Stimulated activated CD4-positive, alpha-beta T cell treated with anti-CD3 and anti-CD28 coated beads, Interleukin-2, amount 100 ng/mL, for 48 hours (primary cell): Measurements from ENCODE around the gene LDB1.

Experiments
- DNase-seq, 2 donors: peaks; one replicate each; pipeline ENCODE4 v3.0.0-alpha.2; 2020

LDB1 gene

GRCh38 chr10:102120142-102120990 lies at the start of gene LDB1:
Gene LDB1, minus strand, starts transcription at chr10:102120368. Its CDS starts 258 bp downstream, at chr10:102120110.
- DNase-seq: peak; percentile 52 to 55

GRCh38 chr10:102167861-102168260 lies 47.7 kb upstream of the LDB1 start:
- DNase-seq: no peak

GRCh38 chr10:102163342-102163989 lies 43.3 kb upstream of the LDB1 start:
- no peak for DNase-seq

- DNase-seq: no peak
These were observed 39.7 kb upstream of the LDB1 start for GRCh38 chr10:102159831-102160230.

- DNase-seq: no peak
These were observed 39.0 kb upstream of the LDB1 start for GRCh38 chr10:102159051-102159597.

GRCh38 chr10:102157224-102157623 lies 37.1 kb upstream of the LDB1 start:
- DNase-seq: no peak

- DNase-seq: no peak
These were observed 34.4 kb upstream of the LDB1 start for GRCh38 chr10:102154466-102155116.

GRCh38 chr10:102153093-102153620 lies 33.0 kb upstream of the LDB1 start:
- no peak for DNase-seq

GRCh38 chr10:102152545-102152890 lies 32.4 kb upstream of the LDB1 start:
- peak; percentile 43 to 47 for DNase-seq

- DNase-seq: peak; percentile 99 to 100
These were observed 31.8 kb upstream of the LDB1 start, which contains the start of gene NOLC1 for GRCh38 chr10:102151774-102152544. Gene NOLC1, plus strand, starts transcription at chr10:102152389. Its CDS starts 22 bp downstream, at chr10:102152411.

GRCh38 chr10:102150970-102151773 lies 31.0 kb upstream of the LDB1 start:
- no peak for DNase-seq

GRCh38 chr10:102148275-102148674 lies 28.1 kb upstream of the LDB1 start:
- no peak for DNase-seq

- no peak for DNase-seq
These were observed 27.4 kb upstream of the LDB1 start for GRCh38 chr10:102147561-102147960.

GRCh38 chr10:102146971-102147428 lies 26.8 kb upstream of the LDB1 start:
- DNase-seq: no peak

GRCh38 chr10:102141583-102142107 lies 21.5 kb upstream of the LDB1 start:
- no peak for DNase-seq

GRCh38 chr10:102140913-102141540 lies 20.9 kb upstream of the LDB1 start:
- no peak for DNase-seq

- no peak for DNase-seq
These were observed 20.1 kb upstream of the LDB1 start for GRCh38 chr10:102140218-102140617.

- DNase-seq: no peak
These were observed 19.3 kb upstream of the LDB1 start for GRCh38 chr10:102139281-102140110.

- no peak for DNase-seq
These were observed 15.9 kb upstream of the LDB1 start for GRCh38 chr10:102135956-102136526.
